B cell (primary cell): ENCODE measurements around the gene FANCD2. TPM values are rescaled to one million over a fixed set of nuclear protein-coding genes. Genes with fewer than 3 reads are reported as not detected.

Source experiments
- ATAC-seq: fragments of 200-7000 bp; cut with Tn5 transposase; one replicate; pipeline ENCODE4 v1.10.0; 2021; ENCODE audit warnings: low read depth, mild to moderate bottlenecking, moderate number of reproducible peaks, moderate library complexity
- CTCF ChIA-PET: fragments of 350-600 bp; sonication (Branson Sonifier 250); formaldehyde crosslinking; loops from one replicate; lab custom pipeline; 2021; ENCODE audit warnings: antibody characterized with exemption, inconsistent platforms; lab: Charles Lee
- POLR2A ChIA-PET: fragments of 350-600 bp; sonication (Branson Sonifier 250); formaldehyde crosslinking; loops from one replicate; lab custom pipeline; 2021; ENCODE audit warnings: antibody characterized with exemption; lab: Charles Lee
- DNase-seq: peaks from one replicate; pipeline ENCODE4 v3.0.0; 2013
- H2AFZ ChIP-seq: 2 replicates; pipeline ENCODE4 v1.6.1; 2012; ENCODE audit warnings: mild to moderate bottlenecking, low read depth, low read length; ENCODE audit not compliant: insufficient read depth, poor library complexity, severe bottlenecking
- H3K27ac ChIP-seq, 2 donors: 1 replicate in 1 of 2; 2 replicates in 1 of 2; pipeline ENCODE4 v1.5.1; 2012 to 2013; ENCODE audit warnings: low read length in 2 of 2, mild to moderate bottlenecking in 2 of 2, moderate library complexity in 1 of 2
- H3K27me3 ChIP-seq, 4 experiments: fragments of 200-600 bp in 1 of 4; sonication (generic) in 1 of 4; replicated peaks in 1 of 4; 1 replicate in 2 of 4; 2 replicates in 2 of 4; pipeline versions ENCODE4 v1.6.1 to v1.7.0; 2013 to 2016; ENCODE audit warnings: low read length in 3 of 4, mild to moderate bottlenecking in 2 of 4, mixed read lengths in 1 of 4, moderate library complexity in 1 of 4; ENCODE audit not compliant: insufficient read depth in 4 of 4, control insufficient read depth in 3 of 4; ENCODE audit errors: control extremely low read depth in 1 of 4
- H3K36me3 ChIP-seq, 2 experiments: replicated peaks in 1 of 2; 1 replicate in 1 of 2; 2 replicates in 1 of 2; pipeline versions ENCODE4 v1.6.1 to v1.7.1; 2013; ENCODE audit warnings: low read length in 1 of 2; ENCODE audit not compliant: insufficient read depth in 2 of 2, control insufficient read depth in 1 of 2; ENCODE audit errors: control extremely low read depth in 1 of 2, extremely low read depth in 1 of 2
- H3K4me1 ChIP-seq, 2 donors: fragments of 200-600 bp in 1 of 2; sonication (generic) in 1 of 2; 1 replicate in 1 of 2; 2 replicates in 1 of 2; pipeline versions ENCODE4 v1.5.1 to v1.6.1; 2013 to 2017; ENCODE audit warnings: low read length in 2 of 2; ENCODE audit not compliant: control insufficient read depth in 2 of 2, insufficient read depth in 2 of 2
- H3K4me2 ChIP-seq: replicated peaks from 2 replicates; pipeline ENCODE3; 2012; ENCODE audit warnings: mild to moderate bottlenecking, low read depth, low read length; ENCODE audit not compliant: poor library complexity, severe bottlenecking
- H3K4me3 ChIP-seq, 5 experiments: fragments of 200-600 bp in 1 of 5; sonication (generic) in 1 of 5; 1 replicate in 3 of 5; 2 replicates in 2 of 5; pipeline versions ENCODE4 v1.5.1 to v1.7.0; 2011 to 2016; ENCODE audit warnings: low read length in 4 of 5, mild to moderate bottlenecking in 4 of 5, low read depth in 2 of 5, control low read depth in 1 of 5, moderate library complexity in 1 of 5; ENCODE audit not compliant: insufficient read depth in 1 of 5; ENCODE audit errors: control extremely low read depth in 1 of 5, extremely low read depth in 1 of 5
- H3K79me2 ChIP-seq: fragments of 200-600 bp; sonication (generic); one replicate; pipeline ENCODE4 v1.6.0; 2016; ENCODE audit warnings: low read length; ENCODE audit not compliant: control insufficient read depth, insufficient read depth
- H3K9ac ChIP-seq: fragments of 200-600 bp; sonication (generic); 2 replicates; pipeline ENCODE4 v1.6.1; 2017; ENCODE audit warnings: mild to moderate bottlenecking, low read length, moderate library complexity
- H3K9me3 ChIP-seq, 3 donors: one replicate each; pipeline versions ENCODE4 v1.6.1 to v1.7.1; 2013; ENCODE audit warnings: low read length in 2 of 3; ENCODE audit not compliant: control insufficient read depth in 2 of 3, insufficient read depth in 1 of 3; ENCODE audit errors: control extremely low read depth in 1 of 3
- H4K20me1 ChIP-seq: 2 replicates; pipeline ENCODE4 v1.6.0; 2012; ENCODE audit warnings: mild to moderate bottlenecking, low read length; ENCODE audit not compliant: insufficient read depth, control insufficient read depth, poor library complexity, severe bottlenecking
- H3K27ac Mint-ChIP-seq: one replicate; pipeline ENCODE4 v1.8.0; 2021; ENCODE audit warnings: mixed read lengths
- H3K27me3 Mint-ChIP-seq: one replicate; pipeline ENCODE4 v1.8.0; 2021; ENCODE audit warnings: mixed read lengths
- H3K4me1 Mint-ChIP-seq: one replicate; pipeline ENCODE4 v1.8.0; 2021; ENCODE audit warnings: mixed read lengths
- H3K4me3 Mint-ChIP-seq: one replicate; pipeline ENCODE4 v1.8.0; 2021; ENCODE audit warnings: mixed read lengths
- H3K9me3 Mint-ChIP-seq: one replicate; pipeline ENCODE4 v1.8.0; 2022; ENCODE audit warnings: mixed read lengths; ENCODE audit not compliant: insufficient read depth
- CTCF ChIP-seq: fragments of 200-600 bp; IDR thresholded peaks from one replicate; pipeline ENCODE4 v1.8.0; 2022; ENCODE audit warnings: antibody characterized with exemption, mild to moderate bottlenecking
- EZH2 ChIP-seq: IDR thresholded peaks from 2 replicates; pipeline ENCODE4 v1.6.1; 2012; ENCODE audit warnings: borderline replicate concordance, low read depth, mild to moderate bottlenecking, moderate library complexity, low read length; ENCODE audit not compliant: insufficient read depth, poor library complexity, severe bottlenecking
- WGBS: methylation state at CpG from one replicate; pipeline ENCODE4 v1.1.5; 2013; ENCODE audit warnings: missing lambda C conversion rate; ENCODE audit not compliant: insufficient coverage; 5-methylcytosine and 5-hydroxymethylcytosine counted together
- intact Hi-C: fragments of 100-400 bp; cut with micrococcal nuclease; formaldehyde crosslinking; loops from one replicate; pipeline ENCODE4 v1.10.0; 2022
- polyA plus RNA-seq: library from polyadenylated mRNA; depleted of rRNA; stranded (reverse); fragments of >200 nt; gene quantifications from 2 replicates; pipeline ENCODE4 v1.2.3, GENCODE V29; 2012
- total RNA-seq, 2 donors: library from RNA; stranded (reverse); fragments of 120-200 nt in 1 of 2; gene quantifications; 1 replicate in 1 of 2; 2 replicates in 1 of 2; pipeline versions ENCODE4 v1.2.3 to v1.2.4, GENCODE V29; 2013 to 2022

The FANCD2 gene
- total and polyA plus RNA-seq, 2 donors (not counting 1 experiment from before 2014, with no cell fraction given): 31.7 to 65.8 TPM

DNA sequence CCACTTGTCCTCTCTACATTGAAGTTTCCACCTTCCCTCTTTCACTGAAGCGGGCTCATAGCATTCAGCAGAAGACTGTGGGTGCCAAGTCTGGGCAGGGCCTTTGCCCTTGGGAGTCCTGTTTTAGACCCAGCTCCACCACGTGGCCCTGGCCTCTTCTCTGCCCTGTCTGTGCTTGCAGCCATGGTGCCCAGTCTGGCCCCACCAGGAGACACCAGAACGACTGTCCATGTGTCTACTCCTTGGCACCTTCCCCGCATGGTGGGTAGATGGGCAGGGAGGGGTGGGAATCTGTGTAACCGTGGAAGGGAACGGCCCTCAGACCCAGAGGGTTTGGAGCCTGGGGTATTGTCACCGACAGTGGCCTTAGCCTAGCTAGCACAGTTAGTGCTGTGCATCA lies 21.7 kb upstream of the FANCD2 start:
- CTCF ChIA-PET: no interaction called here
- Histone ChIP-seq H4K20me1 (peaks cover 4% of the 10 kb centered on the region), H2AFZ (no peak overlapping the region), H3K4me1 (peaks cover 8 to 12% of the 10 kb centered on the region in 2 donors), H3K79me2 (peaks cover 8% of the 10 kb centered on the region), H3K27me3 (no peaks in the 10 kb centered on the region), H3K9me3 (no peaks in the 10 kb centered on the region), H3K4me3 (no peak overlapping the region), H3K9ac (no peak overlapping the region), H3K27ac (no peak overlapping the region), H3K36me3 (peaks cover 0 to 12% of the 10 kb centered on the region in 2 experiments), H3K4me2 (no peak overlapping the region)
- ATAC-seq (no peak), DNase-seq (no peak)
- no peak overlapping the region for H3K27ac Mint-ChIP-seq
- H3K4me1 Mint-ChIP-seq: peaks cover 9% of the 10 kb centered on the region
- POLR2A ChIA-PET: interaction anchor here (0.5 to 0.7 kb wide), 2 partner anchors 23 to 194 kb away, joined by 4 read pairs; partner anchors contain the start of gene TTLL3
- WGBS: over 99% methylated on average over 7 of the region's 7 CpGs
- no peak overlapping the region for H3K4me3 Mint-ChIP-seq
- H3K9me3 Mint-ChIP-seq: no peaks in the 10 kb centered on the region
- intact Hi-C loops: no loop called here
- TF ChIP-seq EZH2: no peak
- no peak for TF ChIP-seq CTCF
- no peaks in the 10 kb centered on the region for H3K27me3 Mint-ChIP-seq

DNA sequence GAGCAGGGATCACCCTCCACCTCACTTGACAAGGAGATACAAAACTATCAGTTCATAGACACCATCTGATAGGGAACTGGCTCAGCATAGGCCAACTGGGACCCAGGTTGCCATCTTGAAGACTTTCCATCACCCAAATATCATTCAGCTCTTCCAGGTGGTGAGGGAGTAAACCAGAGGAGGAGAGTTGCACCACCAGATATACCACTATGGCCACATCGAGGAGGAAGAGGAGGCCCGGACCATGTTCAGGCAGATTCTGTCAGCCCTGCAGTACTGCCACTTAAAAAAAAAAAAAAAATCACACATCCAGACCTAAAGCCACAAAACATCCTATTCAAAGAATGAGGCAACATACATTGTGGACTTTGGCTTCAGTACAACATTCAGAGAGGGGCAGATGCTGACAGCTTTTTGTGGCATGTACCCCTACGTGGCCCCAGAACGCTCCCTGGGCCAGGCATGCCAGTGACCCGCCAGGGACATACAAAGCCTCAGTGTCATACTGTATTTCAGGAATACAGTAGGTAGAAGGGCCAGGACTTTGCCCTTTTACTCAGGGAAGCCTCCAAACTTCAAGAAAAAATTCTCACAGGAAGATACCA lies 21.2 kb upstream of the FANCD2 start:
- 100% methylated on average over 4 of the region's 5 CpGs for WGBS
- no peak overlapping the region for H3K4me2 ChIP-seq
- H3K4me1 Mint-ChIP-seq: peaks cover 11% of the 10 kb centered on the region

More for the DNA sequence above, 21.2 kb upstream of the FANCD2 start:
- Histone ChIP-seq H3K4me3 (no peak overlapping the region), H3K9ac (no peak overlapping the region), H3K9me3 (no peaks in the 10 kb centered on the region), H3K36me3 (peaks cover 0 to 8% of the 10 kb centered on the region in 2 experiments), H2AFZ (no peak overlapping the region), H3K27me3 (no peaks in the 10 kb centered on the region), H4K20me1 (peaks cover 8% of the 10 kb centered on the region), H3K79me2 (peaks cover 10% of the 10 kb centered on the region), H3K27ac (no peak overlapping the region), H3K4me1 (peaks cover 8 to 16% of the 10 kb centered on the region in 2 donors)
- intact Hi-C loops: no loop called here
- ChIA-PET CTCF (no interaction called here), POLR2A (interaction anchor here (0.5 to 0.7 kb wide), 2 partner anchors 23 to 195 kb away, joined by 4 read pairs; partner anchors contain the start of gene TTLL3)
- TF ChIP-seq EZH2: no peak
- TF ChIP-seq CTCF: no peak
- no peak for ATAC-seq
- Mint-ChIP-seq H3K27ac (no peak overlapping the region), H3K27me3 (no peaks in the 10 kb centered on the region), H3K9me3 (no peaks in the 10 kb centered on the region), H3K4me3 (no peak overlapping the region)
- DNase-seq: no peak
